Epithelial cell of proximal tubule (primary cell): Measurements from ENCODE around the gene FAM181A. TPM values are rescaled to one million over a fixed set of nuclear protein-coding genes. Genes with fewer than 3 reads are reported as not detected.

Experiments used
- DNase-seq: peaks from one replicate; pipeline ENCODE4 v3.0.0-alpha.2; 2011; ENCODE audit warnings: low read depth
- H3K4me3 ChIP-seq: 2 replicates; pipeline ENCODE4 v1.5.1; 2011; ENCODE audit warnings: low read depth, mild to moderate bottlenecking, low read length
- total RNA-seq: library from RNA; depleted of rRNA; stranded (reverse); fragments of >200 nt; gene quantifications from 2 replicates; pipeline ENCODE4 v1.2.3, GENCODE V29; 2015
- TF ChIP-seq, protein P1 (sequence below): conservative IDR thresholded peaks from 2 replicates; pipeline ENCODE4 v1.5.1; 2012; ENCODE audit warnings: low read depth, mild to moderate bottlenecking, low read length

The FAM181A gene
- total RNA-seq, 1 donor from 2014 or later = not detected

GRCh38 chr14:93943930-93944329 lies 16.8 kb downstream of the FAM181A start:
- no peak for DNase-seq
- TF ChIP-seq, protein P1, sequence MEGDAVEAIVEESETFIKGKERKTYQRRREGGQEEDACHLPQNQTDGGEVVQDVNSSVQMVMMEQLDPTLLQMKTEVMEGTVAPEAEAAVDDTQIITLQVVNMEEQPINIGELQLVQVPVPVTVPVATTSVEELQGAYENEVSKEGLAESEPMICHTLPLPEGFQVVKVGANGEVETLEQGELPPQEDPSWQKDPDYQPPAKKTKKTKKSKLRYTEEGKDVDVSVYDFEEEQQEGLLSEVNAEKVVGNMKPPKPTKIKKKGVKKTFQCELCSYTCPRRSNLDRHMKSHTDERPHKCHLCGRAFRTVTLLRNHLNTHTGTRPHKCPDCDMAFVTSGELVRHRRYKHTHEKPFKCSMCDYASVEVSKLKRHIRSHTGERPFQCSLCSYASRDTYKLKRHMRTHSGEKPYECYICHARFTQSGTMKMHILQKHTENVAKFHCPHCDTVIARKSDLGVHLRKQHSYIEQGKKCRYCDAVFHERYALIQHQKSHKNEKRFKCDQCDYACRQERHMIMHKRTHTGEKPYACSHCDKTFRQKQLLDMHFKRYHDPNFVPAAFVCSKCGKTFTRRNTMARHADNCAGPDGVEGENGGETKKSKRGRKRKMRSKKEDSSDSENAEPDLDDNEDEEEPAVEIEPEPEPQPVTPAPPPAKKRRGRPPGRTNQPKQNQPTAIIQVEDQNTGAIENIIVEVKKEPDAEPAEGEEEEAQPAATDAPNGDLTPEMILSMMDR = no peak
- H3K4me3 ChIP-seq = no peak overlapping the region

DNA sequence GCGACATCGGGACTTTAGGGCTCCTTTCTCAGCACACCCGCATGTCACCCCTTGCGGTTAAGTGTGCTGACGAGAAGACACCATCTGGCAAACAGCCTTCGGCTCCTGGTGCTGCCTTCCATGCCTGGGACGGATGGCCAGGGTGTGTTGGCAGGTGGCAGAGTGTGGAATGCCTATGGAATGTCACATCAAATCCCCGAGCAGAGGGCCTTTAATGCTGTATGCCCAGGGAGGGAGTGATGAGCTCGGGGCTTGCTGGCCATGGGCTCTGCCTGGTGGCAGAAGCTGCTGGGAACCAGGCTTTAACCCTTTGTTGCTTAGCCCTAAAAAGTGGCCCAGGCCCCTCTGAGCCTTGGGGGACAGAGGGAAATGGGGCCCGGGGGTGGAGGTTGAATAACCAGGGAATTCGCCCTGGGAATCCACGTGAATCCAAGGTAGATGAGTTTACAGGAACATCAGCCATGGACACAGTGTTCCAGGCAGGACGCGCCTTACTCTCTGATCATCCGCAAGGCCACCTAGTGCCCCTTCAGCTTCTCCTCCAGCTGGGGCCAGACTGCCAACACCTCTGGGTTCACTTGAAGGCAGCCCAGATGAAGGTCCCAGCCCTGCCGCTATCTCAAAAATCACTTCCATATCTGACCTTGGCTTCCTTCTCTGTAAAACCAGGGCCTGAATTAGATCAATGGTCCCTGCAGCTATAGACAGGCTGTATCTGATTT lies 17.4 kb downstream of the FAM181A start:
- no peak for DNase-seq
- H3K4me3 ChIP-seq = no peak overlapping the region
- TF ChIP-seq, protein P1 = no peak

- no peak for DNase-seq
- TF ChIP-seq, protein P1 = no peak
- H3K4me3 ChIP-seq = no peak overlapping the region
Observed at GRCh38 chr14:93945070-93945399, 17.9 kb downstream of the FAM181A start.

GRCh38 chr14:93946104-93946503 lies 19.0 kb downstream of the FAM181A start:
- H3K4me3 ChIP-seq = no peak overlapping the region
- TF ChIP-seq, protein P1 = no peak
- no peak for DNase-seq

GRCh38 chr14:93946541-93947090 lies 19.5 kb downstream of the FAM181A start:
- TF ChIP-seq, protein P1 = no peak
- H3K4me3 ChIP-seq = no peak overlapping the region
- no peak for DNase-seq

GRCh38 chr14:93947282-93947681 lies 20.1 kb downstream of the FAM181A start:
- H3K4me3 ChIP-seq = no peak overlapping the region
- TF ChIP-seq, protein P1 = no peak
- DNase-seq = no peak
